MV-4-11 (cell line): ENCODE measurements around the gene CERK.

Experiments
- DNase-seq: peaks from one replicate; lab custom pipeline; 2025; lab: John Stamatoyannopoulos, UW

CERK gene

DNA sequence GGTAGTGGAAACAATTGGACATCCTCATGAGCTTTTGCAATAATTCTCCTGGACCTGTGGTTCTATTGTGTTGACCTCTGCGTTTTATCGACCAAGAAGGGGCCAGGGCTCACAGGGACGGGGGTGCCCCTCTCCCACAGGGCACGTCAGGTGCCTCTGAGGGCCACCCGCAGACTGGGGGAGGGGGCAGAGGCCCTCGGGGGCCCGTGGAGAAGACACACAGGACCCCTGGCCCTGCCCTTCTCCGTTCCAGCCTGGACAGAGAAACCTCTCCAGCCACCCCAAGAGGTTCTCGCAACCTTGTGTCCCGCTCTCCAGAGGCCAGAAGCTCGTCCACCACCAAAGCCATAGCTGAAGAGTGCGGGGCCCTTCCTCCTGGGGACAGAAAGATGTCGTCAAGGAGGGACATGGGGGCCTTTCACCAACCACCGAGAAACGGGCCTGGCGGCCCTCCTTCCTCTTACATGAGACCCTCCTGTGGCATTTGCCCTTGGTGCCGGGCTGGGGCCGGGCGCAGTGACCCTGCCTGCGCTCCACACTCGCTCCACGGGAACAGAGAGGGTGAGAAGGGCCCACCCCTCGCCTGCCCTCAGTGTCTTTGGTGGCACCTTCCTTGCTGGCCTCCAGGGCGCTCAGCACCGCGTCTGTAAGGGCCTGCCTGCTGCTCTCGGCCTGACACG is 60.6 kb downstream of the CERK start:
- DNase-seq = no peak

- DNase-seq = no peak
These were observed 61.2 kb downstream of the CERK start for GRCh38 chr22:46676881-46677280.

GRCh38 chr22:46676479-46676878 is 61.6 kb downstream of the CERK start:
- no peak for DNase-seq

DNA sequence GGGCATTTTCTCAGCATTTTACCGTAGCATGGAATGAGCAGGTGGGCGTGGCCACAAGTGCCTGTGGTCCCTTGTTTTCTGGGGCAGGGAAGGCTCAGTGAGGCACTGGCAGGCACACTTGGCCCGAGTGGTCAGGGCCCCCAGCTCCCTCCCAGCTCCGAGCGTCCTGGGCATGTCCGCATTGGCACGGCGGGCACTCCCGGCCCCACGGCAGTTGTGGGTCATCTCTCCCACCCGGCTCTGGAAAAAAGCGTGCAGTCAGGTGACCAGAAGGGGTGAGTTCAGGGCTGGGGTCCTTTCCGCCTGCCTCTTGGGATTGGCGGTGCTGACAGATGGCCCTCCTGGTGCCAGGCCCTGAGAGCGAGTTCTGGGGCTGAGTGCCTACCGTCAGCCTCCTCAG is 62.1 kb downstream of the CERK start:
- DNase-seq = no peak

DNA sequence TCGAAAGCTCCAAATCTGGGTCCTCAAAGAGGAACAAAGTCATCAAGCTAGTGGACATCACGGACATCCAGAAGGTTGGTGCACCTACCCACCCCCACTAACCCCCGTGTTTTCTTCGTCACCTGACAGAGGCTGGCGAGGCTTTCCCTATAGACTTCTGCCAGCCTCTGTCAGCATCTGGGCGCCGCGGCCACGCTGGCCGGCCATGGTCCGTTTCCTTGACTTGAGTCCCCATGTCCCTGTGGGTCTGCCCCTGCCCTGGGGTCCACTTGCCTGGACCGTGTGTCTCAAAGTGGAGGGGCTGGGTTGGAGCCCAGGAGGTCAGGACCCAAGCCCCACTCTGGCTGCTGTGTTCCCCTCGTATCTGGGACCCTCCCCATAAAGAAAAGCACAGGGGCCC is 62.6 kb downstream of the CERK start:
- no peak for DNase-seq

GRCh38 chr22:46674906-46675305 is 63.1 kb downstream of the CERK start:
- DNase-seq = no peak

- DNase-seq = no peak
These were observed 63.7 kb downstream of the CERK start for GRCh38 chr22:46674367-46674781.

DNA sequence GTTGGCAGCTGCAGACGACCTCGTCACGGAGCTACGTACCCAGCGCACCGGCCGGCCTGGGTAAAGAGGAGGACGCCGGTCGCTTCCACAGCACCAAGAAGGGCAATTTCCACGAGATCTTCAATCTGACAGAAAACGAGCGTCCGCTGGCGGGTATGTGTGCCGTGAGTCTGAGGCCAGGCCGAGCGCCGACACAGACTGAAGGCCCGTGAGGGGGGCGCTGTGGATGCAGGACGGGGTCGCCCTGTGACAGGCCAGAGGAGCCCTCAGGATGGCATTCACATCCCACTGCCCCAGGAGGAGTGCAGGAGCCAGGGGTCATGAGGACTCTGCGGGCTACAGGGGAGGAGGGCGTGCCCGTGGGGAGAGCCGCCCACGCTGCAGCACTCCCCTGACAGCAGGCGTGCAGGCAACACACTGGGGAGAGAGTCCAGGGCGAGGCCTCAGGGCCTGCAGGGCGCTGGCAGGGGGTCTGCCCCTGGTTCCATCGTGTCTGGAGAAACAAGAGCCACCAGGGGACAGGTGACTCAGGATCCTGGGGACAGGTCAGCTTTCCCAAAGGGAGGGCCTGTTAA is 64.3 kb downstream of the CERK start:
- DNase-seq = no peak

GRCh38 chr22:46673205-46673604 is 64.8 kb downstream of the CERK start:
- DNase-seq = no peak

GRCh38 chr22:46672731-46673130 is 65.3 kb downstream of the CERK start:
- DNase-seq = no peak

DNA sequence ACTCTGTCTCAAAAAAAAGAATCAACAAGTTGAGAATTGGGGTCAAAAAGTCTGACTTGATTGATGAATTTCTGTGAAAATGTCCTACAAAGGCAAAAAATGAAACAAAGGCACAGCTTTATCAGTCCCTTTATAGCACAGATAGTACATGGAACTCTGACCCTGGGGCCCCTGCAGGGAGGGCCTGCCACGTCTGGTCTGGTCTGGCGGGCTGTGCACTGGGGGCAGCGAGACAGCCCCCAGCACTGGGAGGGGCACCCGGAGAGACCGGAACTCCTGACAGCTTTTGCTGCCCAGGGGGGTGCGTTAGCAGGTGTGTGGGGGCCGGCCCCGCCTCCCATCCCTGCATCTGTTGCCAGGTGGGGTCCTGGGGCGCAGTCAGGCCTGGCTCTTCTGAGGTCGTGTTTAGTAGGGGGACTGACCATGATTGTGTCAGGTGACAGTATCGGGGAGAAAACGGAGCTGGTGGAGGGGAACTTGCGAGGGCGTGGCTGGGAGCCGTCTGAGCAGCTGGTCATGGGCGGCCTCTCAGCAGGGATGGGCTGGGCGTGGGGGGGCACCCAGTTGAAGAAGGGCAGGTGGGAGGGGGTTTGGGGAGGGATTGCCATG is 66.1 kb downstream of the CERK start:
- DNase-seq = no peak

GRCh38 chr22:46669201-46669600 is 68.9 kb downstream of the CERK start:
- no peak for DNase-seq

GRCh38 chr22:46668116-46668515 is 69.9 kb downstream of the CERK start:
- DNase-seq = no peak

GRCh38 chr22:46667245-46667623 is 70.8 kb downstream of the CERK start:
- no peak for DNase-seq

DNA sequence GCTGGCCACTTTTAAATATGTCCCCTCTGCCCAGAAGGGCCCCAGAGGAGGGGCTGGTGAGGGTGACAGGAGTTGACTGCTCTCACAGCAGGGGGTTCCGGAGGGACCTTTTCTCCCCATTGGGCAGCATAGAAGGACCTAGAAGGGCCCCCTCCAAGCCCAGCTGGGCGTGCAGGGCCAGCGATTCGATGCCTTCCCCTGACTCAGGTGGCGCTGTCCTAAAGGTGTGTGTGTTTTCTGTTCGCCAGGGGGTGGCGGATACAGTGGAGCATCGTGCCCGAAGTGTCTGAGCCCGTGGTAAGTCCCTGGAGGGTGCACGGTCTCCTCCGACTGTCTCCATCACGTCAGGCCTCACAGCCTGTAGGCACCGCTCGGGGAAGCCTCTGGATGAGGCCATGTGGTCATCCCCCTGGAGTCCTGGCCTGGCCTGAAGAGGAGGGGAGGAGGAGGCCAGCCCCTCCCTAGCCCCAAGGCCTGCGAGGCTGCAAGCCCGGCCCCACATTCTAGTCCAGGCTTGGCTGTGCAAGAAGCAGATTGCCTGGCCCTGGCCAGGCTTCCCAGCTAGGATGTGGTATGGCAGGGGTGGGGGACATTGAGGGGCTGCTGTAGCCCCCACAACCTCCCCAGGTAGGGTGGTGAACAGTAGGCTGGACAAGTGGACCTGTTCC is 71.3 kb downstream of the CERK start:
- DNase-seq = no peak

GRCh38 chr22:46665751-46666280 is 72.2 kb downstream of the CERK start:
- DNase-seq = no peak

- DNase-seq = no peak
These were observed 72.8 kb downstream of the CERK start for GRCh38 chr22:46665151-46665695.

- no peak for DNase-seq
These were observed 73.7 kb downstream of the CERK start for GRCh38 chr22:46664301-46664855.

- no peak for DNase-seq
These were observed 74.5 kb downstream of the CERK start for GRCh38 chr22:46663436-46664100.

DNA sequence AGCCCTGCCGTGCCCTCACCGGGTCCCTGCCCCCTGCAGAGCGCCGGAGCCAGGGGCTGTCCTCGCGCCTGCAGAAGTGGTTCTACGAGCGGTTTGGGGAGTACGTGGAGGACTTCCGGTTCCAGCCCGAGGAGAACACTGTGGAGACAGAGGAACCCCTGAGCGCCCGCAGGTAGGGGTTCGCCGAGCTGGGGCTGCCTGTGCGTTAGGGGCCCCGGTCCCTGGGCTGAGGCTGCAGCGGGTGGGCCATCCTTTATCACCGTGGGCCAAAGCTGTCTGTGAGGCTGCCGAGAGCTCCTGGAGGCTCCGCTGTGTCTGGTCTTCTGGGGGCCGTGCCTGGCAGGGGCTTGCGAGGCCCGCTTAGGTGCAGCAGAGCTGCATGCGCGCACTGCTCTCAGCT is 75.1 kb downstream of the CERK start:
- DNase-seq = no peak

DNA sequence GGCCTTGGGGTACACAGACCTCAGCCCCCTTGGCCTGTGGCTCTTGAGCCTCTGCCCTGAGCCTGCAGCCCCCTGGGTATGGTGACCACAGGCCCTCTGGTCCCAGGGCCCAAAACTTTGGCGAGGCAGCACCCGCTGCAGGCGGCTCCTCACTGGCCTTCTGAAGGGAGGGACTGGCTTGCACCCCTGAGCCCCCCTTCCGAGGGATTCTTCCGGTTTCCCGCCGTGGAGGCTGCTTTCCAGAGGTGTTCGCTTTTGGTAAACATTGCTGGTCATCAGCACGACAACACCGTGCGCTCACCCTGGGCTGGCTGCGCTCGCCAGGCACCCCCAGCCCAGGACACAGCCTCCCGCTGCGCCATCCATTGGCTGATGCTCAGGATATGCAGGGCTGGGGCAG is 75.8 kb downstream of the CERK start:
- DNase-seq = no peak
